Stomach smooth muscle (tissue), 2 donors: ENCODE measurements around the gene KNDC1.
"Not testable (repeated sequence)": the region's sequence is repeated elsewhere in the genome, so short reads cannot be mapped to it uniquely, and the experiment has no call there.

Experiments
- H3K27ac ChIP-seq: one replicate; pipeline ENCODE4 v1.7.0; 2013; ENCODE audit warnings: mild to moderate bottlenecking, low read length, inconsistent platforms
- H3K27me3 ChIP-seq, 2 donors: one replicate each; pipeline ENCODE4 v1.7.0; 2013; ENCODE audit warnings: low read length in 2 of 2; ENCODE audit not compliant: insufficient read depth in 2 of 2, control insufficient read depth in 1 of 2
- H3K36me3 ChIP-seq, 2 donors: one replicate each; pipeline ENCODE4 v1.7.0; 2013; ENCODE audit warnings: low read length in 2 of 2; ENCODE audit not compliant: control insufficient read depth in 2 of 2, insufficient read depth in 2 of 2
- H3K4me1 ChIP-seq: one replicate; pipeline ENCODE4 v1.7.0; 2013; ENCODE audit warnings: low read length; ENCODE audit not compliant: control insufficient read depth, insufficient read depth
- H3K4me3 ChIP-seq, 2 donors: one replicate each; pipeline ENCODE4 v1.7.0; 2013; ENCODE audit warnings: low read length in 2 of 2
- H3K9ac ChIP-seq, 2 donors: one replicate each; pipeline ENCODE4 v1.7.0; 2013; ENCODE audit warnings: low read length in 2 of 2, mild to moderate bottlenecking in 1 of 2
- H3K9me3 ChIP-seq, 2 donors: one replicate each; pipeline ENCODE4 v1.7.0; 2013; ENCODE audit warnings: low read length in 2 of 2; ENCODE audit not compliant: control insufficient read depth in 2 of 2
- donor health status: healthy.
- donor health status: Pancreatic carcinoma.

The KNDC1 gene

GRCh38 chr10:133173860-133174640, 14.0 kb downstream of the KNDC1 start:
- no peaks in the 10 kb centered on the region for H3K36me3 ChIP-seq
- no peak overlapping the region for H3K27ac ChIP-seq
- H3K4me3 ChIP-seq = no peak overlapping the region
- no peaks in the 10 kb centered on the region for H3K9me3 ChIP-seq
- H3K9ac ChIP-seq = no peak overlapping the region
- peaks cover 0 to 3% of the 10 kb centered on the region in 2 donors for H3K27me3 ChIP-seq
- H3K4me1 ChIP-seq = no peaks in the 10 kb centered on the region

GRCh38 chr10:133174689-133175263, 14.8 kb downstream of the KNDC1 start:
- Histone ChIP-seq H3K27me3 (peaks cover 0 to 3% of the 10 kb centered on the region in 2 donors), H3K9ac (no peak overlapping the region), H3K27ac (no peak overlapping the region), H3K9me3 (no peaks in the 10 kb centered on the region), H3K4me3 (no peak overlapping the region), H3K36me3 (no peaks in the 10 kb centered on the region), H3K4me1 (no peaks in the 10 kb centered on the region)

GRCh38 chr10:133175624-133176023, 15.6 kb downstream of the KNDC1 start:
- H3K9ac ChIP-seq, H3K27ac ChIP-seq, H3K36me3 ChIP-seq, H3K27me3 ChIP-seq, H3K9me3 ChIP-seq, H3K4me1 ChIP-seq, H3K4me3 ChIP-seq: not testable (repeated sequence)

GRCh38 chr10:133176546-133176945, 16.5 kb downstream of the KNDC1 start:
- Histone ChIP-seq H3K9me3 (no peaks in the 10 kb centered on the region), H3K4me3 (no peak overlapping the region), H3K36me3 (no peaks in the 10 kb centered on the region), H3K4me1 (no peaks in the 10 kb centered on the region), H3K9ac (no peak overlapping the region), H3K27me3 (peaks cover 0 to 3% of the 10 kb centered on the region in 2 donors), H3K27ac (no peak overlapping the region)

- peaks cover 0 to 3% of the 10 kb centered on the region in 2 donors for H3K27me3 ChIP-seq
Measured at GRCh38 chr10:133177380-133178157, 17.6 kb downstream of the KNDC1 start.

GRCh38 chr10:133178357-133179127, 18.5 kb downstream of the KNDC1 start:
- Histone ChIP-seq H3K27ac (no peak overlapping the region), H3K4me1 (no peaks in the 10 kb centered on the region)

More at GRCh38 chr10:133177380-133178157, 17.6 kb downstream of the KNDC1 start:
- Histone ChIP-seq H3K4me3 (no peak overlapping the region), H3K27ac (no peak overlapping the region), H3K9me3 (no peaks in the 10 kb centered on the region), H3K4me1 (no peaks in the 10 kb centered on the region), H3K9ac (no peak overlapping the region), H3K36me3 (no peaks in the 10 kb centered on the region)

GRCh38 chr10:133179128-133179520, 19.1 kb downstream of the KNDC1 start:
- no peaks in the 10 kb centered on the region for H3K4me1 ChIP-seq
- no peaks in the 10 kb centered on the region for H3K36me3 ChIP-seq
- H3K9me3 ChIP-seq = no peaks in the 10 kb centered on the region
- H3K9ac ChIP-seq = no peak overlapping the region
- peaks cover 0 to 3% of the 10 kb centered on the region in 2 donors for H3K27me3 ChIP-seq
- H3K4me3 ChIP-seq = no peak overlapping the region
- H3K27ac ChIP-seq = no peak overlapping the region

More at GRCh38 chr10:133178357-133179127, 18.5 kb downstream of the KNDC1 start:
- no peaks in the 10 kb centered on the region for H3K9me3 ChIP-seq
- peaks cover 0 to 3% of the 10 kb centered on the region in 2 donors for H3K27me3 ChIP-seq
- no peak overlapping the region for H3K9ac ChIP-seq
- H3K36me3 ChIP-seq = no peaks in the 10 kb centered on the region
- no peak overlapping the region for H3K4me3 ChIP-seq

GRCh38 chr10:133179651-133180050, 19.6 kb downstream of the KNDC1 start:
- no peaks in the 10 kb centered on the region for H3K27me3 ChIP-seq

GRCh38 chr10:133180192-133180964, 20.4 kb downstream of the KNDC1 start:
- H3K9ac ChIP-seq = no peak overlapping the region
- H3K27me3 ChIP-seq = no peaks in the 10 kb centered on the region

More at GRCh38 chr10:133179651-133180050, 19.6 kb downstream of the KNDC1 start:
- no peak overlapping the region for H3K9ac ChIP-seq
- H3K27ac ChIP-seq = no peak overlapping the region
- no peaks in the 10 kb centered on the region for H3K4me1 ChIP-seq
- H3K36me3 ChIP-seq = no peaks in the 10 kb centered on the region
- no peak overlapping the region for H3K4me3 ChIP-seq
- no peaks in the 10 kb centered on the region for H3K9me3 ChIP-seq

More at GRCh38 chr10:133180192-133180964, 20.4 kb downstream of the KNDC1 start:
- H3K4me1 ChIP-seq = no peaks in the 10 kb centered on the region
- H3K9me3 ChIP-seq = no peaks in the 10 kb centered on the region
- H3K36me3 ChIP-seq = no peaks in the 10 kb centered on the region
- no peak overlapping the region for H3K4me3 ChIP-seq
- no peak overlapping the region for H3K27ac ChIP-seq
